AG04449 (cell line): ENCODE results near the gene PRPF40B.
"Not testable (repeated sequence)": the region's sequence is repeated elsewhere in the genome, so short reads cannot be mapped to it uniquely, and the experiment has no call there.

Experiments used
- CTCF ChIA-PET: fragments of 350-600 bp; formaldehyde crosslinking; extraction: SDS; loops from one replicate; lab custom pipeline; 2021; ENCODE audit warnings: antibody characterized with exemption; lab: Yijun Ruan, JAX
- POLR2A ChIA-PET: fragments of 400-600, 350-600 bp; formaldehyde crosslinking; extraction: SDS; loops from one replicate; lab custom pipeline; 2020; ENCODE audit warnings: antibody characterized with exemption, inconsistent platforms; lab: Yijun Ruan, JAX
- DNase-seq: peaks from one replicate; pipeline ENCODE4 v3.0.0-alpha.2; 2010; ENCODE audit warnings: low read depth, low spot score
- H3K4me3 ChIP-seq: 2 replicates; pipeline ENCODE4 v1.5.1; 2011; ENCODE audit warnings: low read depth, mild to moderate bottlenecking, control low read depth, low read length
- TF ChIP-seq, protein P1 (sequence below): IDR thresholded peaks from one replicate; pipeline ENCODE4 v1.5.1; 2011; ENCODE audit warnings: mild to moderate bottlenecking, moderate library complexity, low read length, control low read depth, inconsistent platforms; ENCODE audit not compliant: insufficient read depth; ENCODE audit errors: missing control alignments

Gene PRPF40B

DNA sequence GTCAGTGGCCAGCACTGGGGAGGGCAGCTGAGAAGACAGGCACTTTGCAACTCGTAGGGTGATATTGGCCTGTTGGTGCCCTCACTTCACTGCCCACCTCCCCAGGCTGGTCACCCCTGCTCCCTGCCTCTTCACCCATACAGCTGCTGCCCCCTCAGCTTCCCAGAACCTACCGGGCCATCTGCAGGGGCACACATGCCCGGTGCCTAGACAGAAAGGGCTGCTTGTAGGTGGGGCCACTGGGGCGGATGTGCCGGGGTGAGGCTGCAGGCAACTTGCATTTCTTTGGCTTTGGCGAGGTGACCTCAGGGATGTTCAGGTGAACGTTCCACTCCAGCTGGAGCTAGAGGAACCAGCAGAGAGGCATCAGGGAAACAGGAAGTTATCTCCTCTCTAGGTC lies 35.1 kb upstream of the PRPF40B start:
- ChIA-PET POLR2A (interaction anchor here (0.5 kb wide), 1 partner anchor 182 kb away, joined by 3 read pairs; no protein-coding TSS in a partner anchor), CTCF (interaction anchor here (1.5 to 2.6 kb wide), 3 partner anchors 7 to 256 kb away, joined by 3 to 23 read pairs (median 8); no protein-coding TSS in a partner anchor)
- no peak for DNase-seq
- H3K4me3 ChIP-seq = no peak overlapping the region
- TF ChIP-seq, protein P1, sequence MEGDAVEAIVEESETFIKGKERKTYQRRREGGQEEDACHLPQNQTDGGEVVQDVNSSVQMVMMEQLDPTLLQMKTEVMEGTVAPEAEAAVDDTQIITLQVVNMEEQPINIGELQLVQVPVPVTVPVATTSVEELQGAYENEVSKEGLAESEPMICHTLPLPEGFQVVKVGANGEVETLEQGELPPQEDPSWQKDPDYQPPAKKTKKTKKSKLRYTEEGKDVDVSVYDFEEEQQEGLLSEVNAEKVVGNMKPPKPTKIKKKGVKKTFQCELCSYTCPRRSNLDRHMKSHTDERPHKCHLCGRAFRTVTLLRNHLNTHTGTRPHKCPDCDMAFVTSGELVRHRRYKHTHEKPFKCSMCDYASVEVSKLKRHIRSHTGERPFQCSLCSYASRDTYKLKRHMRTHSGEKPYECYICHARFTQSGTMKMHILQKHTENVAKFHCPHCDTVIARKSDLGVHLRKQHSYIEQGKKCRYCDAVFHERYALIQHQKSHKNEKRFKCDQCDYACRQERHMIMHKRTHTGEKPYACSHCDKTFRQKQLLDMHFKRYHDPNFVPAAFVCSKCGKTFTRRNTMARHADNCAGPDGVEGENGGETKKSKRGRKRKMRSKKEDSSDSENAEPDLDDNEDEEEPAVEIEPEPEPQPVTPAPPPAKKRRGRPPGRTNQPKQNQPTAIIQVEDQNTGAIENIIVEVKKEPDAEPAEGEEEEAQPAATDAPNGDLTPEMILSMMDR = no peak

DNA sequence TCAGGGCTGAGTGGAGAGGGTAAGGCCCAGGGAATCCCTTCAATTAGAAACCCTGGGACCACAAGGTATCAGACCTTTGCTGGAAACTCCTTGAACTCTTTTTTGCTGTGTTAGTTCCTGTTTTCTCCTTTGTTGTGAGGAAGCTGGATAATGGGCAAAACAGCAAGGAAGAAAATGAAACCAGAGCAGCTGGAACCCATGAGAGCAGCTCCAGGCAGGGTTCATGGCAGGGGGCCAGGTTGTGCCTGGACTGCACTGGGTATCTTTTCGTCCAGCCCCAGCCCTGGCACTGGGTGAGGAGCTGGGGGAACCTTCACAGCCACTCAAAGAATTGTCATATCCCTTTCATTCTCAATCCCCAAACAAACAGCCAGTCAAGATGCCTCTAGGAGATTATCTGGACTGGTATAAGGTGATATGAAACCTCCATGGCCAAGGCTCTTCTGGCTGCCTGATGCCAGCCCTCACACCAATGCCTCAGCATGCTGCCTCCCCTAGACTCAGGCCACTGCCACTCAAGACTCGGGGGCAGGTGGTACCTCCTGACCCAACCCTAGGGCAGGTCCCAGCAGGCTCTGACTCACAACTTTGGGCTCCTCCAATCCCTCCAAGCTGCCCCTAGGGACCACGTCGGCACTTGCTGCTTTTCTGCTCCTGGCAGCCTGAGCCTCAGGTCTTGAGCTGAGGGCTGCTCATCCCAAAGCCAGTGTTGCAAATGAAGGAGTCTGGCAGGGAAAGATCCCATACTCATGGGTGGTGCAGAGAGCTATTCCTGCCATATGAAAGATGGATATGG lies 34.4 kb upstream of the PRPF40B start:
- ChIA-PET POLR2A (no interaction called here), CTCF (interaction anchor here (1.0 to 2.6 kb wide), 6 partner anchors 8 to 257 kb away, joined by 3 to 23 read pairs (median 3); no protein-coding TSS in a partner anchor)
- no peak for DNase-seq
- no peak overlapping the region for H3K4me3 ChIP-seq
- TF ChIP-seq, protein P1 = no peak

DNA sequence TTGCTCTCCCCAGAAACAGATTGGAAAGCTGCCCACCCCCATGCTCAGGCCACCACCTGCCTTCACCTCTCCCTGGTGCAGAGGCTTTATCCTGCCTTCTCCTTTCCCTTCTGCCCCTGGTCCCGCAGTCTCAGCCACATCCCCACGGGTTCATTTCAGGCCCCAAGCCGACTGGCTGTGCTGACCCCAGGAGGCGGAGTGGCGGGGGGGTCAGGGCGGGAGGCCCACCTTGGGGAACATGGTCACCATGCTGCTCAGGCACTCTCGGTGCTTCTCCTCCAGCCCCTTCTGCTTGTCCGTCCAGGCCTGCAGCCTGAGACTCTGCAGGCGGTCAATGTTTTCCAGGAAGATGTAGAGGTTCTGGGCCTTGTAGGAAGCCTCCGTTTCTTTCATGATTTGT lies 24.8 kb upstream of the PRPF40B start:
- DNase-seq = no peak
- no peak overlapping the region for H3K4me3 ChIP-seq
- ChIA-PET POLR2A (no interaction called here), CTCF (interaction anchor here (0.9 kb wide), 1 partner anchor 257 kb away, joined by 3 read pairs; no protein-coding TSS in a partner anchor)
- TF ChIP-seq, protein P1 = no peak

DNA sequence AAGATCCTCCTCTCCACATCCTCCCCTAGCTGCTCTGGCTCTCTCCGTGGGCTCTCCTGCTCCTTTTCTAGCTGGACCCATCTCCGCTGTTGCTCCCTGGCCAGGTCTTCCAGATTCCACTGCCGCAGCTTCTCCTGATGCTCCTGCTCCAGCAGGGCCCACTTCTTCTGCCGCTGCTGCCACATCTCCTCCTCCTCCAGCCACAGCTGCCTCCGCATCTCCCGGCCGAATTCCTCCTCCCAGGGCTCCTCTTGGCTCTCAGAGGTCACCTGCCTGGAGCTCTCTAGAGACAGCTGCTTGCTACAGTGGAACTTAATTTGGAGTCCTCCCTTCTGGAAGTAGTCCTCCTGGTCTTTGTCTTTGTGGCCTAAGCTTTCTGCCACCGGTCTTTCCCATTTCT lies 23.4 kb upstream of the PRPF40B start:
- DNase-seq = no peak
- ChIA-PET POLR2A (no interaction called here), CTCF (interaction anchor here (2.7 kb wide), 1 partner anchor 19 kb away, joined by 10 read pairs; no protein-coding TSS in a partner anchor)
- TF ChIP-seq, protein P1 = no peak
- no peak overlapping the region for H3K4me3 ChIP-seq

DNA sequence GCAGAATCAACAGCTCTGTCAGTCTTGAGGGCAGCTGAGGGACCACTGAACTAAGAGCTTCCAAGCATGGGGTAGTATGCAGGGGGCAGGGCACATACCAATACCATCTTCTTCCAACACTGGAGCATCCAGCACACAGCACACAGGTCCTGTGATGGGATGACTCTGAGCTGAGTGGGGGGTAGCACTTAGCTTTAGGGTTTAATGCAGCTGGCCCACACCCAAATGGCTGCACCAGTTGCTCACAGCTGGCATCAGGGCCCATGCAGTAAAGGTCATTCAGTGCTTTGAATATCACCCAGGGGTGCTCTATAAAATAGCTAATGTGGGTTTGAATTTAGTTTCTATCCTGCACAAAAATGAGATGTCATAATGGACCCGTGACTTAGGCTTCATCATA lies 19.6 kb upstream of the PRPF40B start:
- ChIA-PET CTCF (interaction anchor here (0.8 to 3.7 kb wide), 4 partner anchors 22 to 315 kb away, joined by 3 to 23 read pairs (median 6); no protein-coding TSS in a partner anchor), POLR2A (no interaction called here)
- no peak overlapping the region for H3K4me3 ChIP-seq
- TF ChIP-seq, protein P1 = no peak
- DNase-seq = no peak

DNA sequence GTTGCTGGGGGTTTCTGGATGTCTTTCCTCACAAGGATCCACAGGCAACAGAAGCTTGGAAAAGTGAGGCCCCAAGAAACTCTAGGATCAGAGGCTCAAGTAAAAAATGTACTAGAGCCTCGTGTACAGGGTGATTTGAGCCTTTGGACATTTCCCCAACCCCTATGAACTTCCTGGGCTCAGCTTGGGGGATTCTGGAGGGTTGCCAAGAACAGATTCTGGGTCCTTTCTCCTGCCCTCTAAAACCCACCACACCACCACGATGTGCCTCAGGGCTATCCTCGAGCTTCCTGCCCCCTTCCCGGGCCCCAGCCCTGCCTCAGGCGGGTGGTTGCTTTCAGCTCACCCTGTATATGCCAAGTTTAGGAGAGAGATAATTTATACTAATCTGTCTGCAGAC lies 18.5 kb upstream of the PRPF40B start:
- CTCF ChIA-PET = interaction anchor here (0.8 to 3.7 kb wide), 4 partner anchors 11 to 316 kb away, joined by 3 to 23 read pairs (median 4); no protein-coding TSS in a partner anchor
- TF ChIP-seq, protein P1 = no peak
- POLR2A ChIA-PET = no interaction called here

DNA sequence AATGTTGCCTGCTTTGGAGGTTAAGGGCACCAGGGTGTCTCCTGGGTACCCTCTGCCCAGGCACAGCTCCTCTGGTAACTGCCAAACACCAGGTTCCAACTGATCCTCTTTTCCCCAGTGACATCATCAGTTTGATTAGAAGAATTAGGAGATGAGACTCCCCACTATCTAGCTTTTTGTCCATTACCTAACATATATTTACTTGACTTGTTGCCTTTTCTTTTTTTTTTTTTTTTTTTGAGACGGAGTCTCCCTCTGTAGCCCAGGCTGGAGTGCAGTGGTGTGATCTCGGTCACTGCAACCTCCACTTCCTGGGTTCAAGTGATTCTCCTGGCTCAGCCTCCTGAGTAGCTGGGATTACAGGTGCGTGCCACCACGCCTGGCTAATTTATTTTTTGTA lies 17.8 kb upstream of the PRPF40B start, which contains the start of gene FAM186B:
FAM186B (minus strand) TSS at position 101 of the 400 bp plus-strand sequence. CDS start 162 bp downstream, outside the sequence.
- CTCF ChIA-PET = interaction anchor here (3.7 kb wide), 1 partner anchor 24 kb away, joined by 23 read pairs; no protein-coding TSS in a partner anchor
- POLR2A ChIA-PET, H3K4me3 ChIP-seq, DNase-seq: not testable (repeated sequence)

More for the DNA sequence above, 18.5 kb upstream of the PRPF40B start:
- no peak overlapping the region for H3K4me3 ChIP-seq
- no peak for DNase-seq
